GM12878 (cell line): ENCODE results near the gene ZBTB5. TPM values are rescaled to one million over a fixed set of nuclear protein-coding genes. Genes with fewer than 3 reads are reported as not detected.
A peak's percentile ranks its signal among the peaks of the same experiment; 100 is the strongest.

ENCODE experiments used
- BRCA1 ChIP-seq: IDR thresholded peaks from 2 replicates; pipeline ENCODE4 v1.6.1; 2011; ENCODE audit warnings: low read depth, low read length, improper control_type of control experiment
- EP300 ChIP-seq, 2 experiments: fragments of 150-350 bp in 1 of 2; IDR thresholded peaks; 2 replicates each; pipeline ENCODE4 v1.6.1; 2011 to 2012; ENCODE audit warnings: low read depth in 2 of 2, low read length in 2 of 2, borderline replicate concordance in 1 of 2, improper control_type of control experiment in 1 of 2, inconsistent platforms in 1 of 2; ENCODE audit not compliant: control insufficient read depth in 1 of 2
- EZH2 ChIP-seq: IDR thresholded peaks from 2 replicates; pipeline ENCODE4 v1.6.1; 2012; ENCODE audit warnings: low read depth, mild to moderate bottlenecking, control low read depth, inconsistent platforms, low read length, borderline replicate concordance; ENCODE audit not compliant: control insufficient read depth
- NFIC ChIP-seq: IDR thresholded peaks from 2 replicates; pipeline ENCODE4 v1.6.1; 2012; ENCODE audit warnings: low read depth, mild to moderate bottlenecking, inconsistent platforms, low read length, moderate library complexity
- NFXL1 ChIP-seq: fragments of 450-650 bp; IDR thresholded peaks from 2 replicates; pipeline ENCODE4 v1.6.1; 2017; ENCODE audit warnings: antibody characterized with exemption, mild to moderate bottlenecking, borderline replicate concordance
- NFYA ChIP-seq: IDR thresholded peaks from 2 replicates; pipeline ENCODE4 v1.6.1; 2011; ENCODE audit warnings: low read depth, mild to moderate bottlenecking, low read length, improper control_type of control experiment, borderline replicate concordance
- NR2F1 ChIP-seq: fragments of 450-650 bp; conservative IDR thresholded peaks from 2 replicates; pipeline ENCODE4 v1.6.1; 2017; ENCODE audit warnings: mild to moderate bottlenecking
- RAD21 ChIP-seq: IDR thresholded peaks from 2 replicates; pipeline ENCODE4 v1.6.1; 2011; ENCODE audit warnings: mild to moderate bottlenecking, low read depth, low read length, moderate library complexity; ENCODE audit not compliant: insufficient read depth
- TBL1XR1 ChIP-seq: IDR thresholded peaks from 2 replicates; pipeline ENCODE4 v1.6.1; 2012; ENCODE audit warnings: low read depth, low read length, improper control_type of control experiment
- TCF7 ChIP-seq: IDR thresholded peaks from 2 replicates; pipeline ENCODE4 v1.6.1; 2014; ENCODE audit warnings: antibody characterized with exemption, borderline replicate concordance
- ZBED1 ChIP-seq: IDR thresholded peaks from 2 replicates; pipeline ENCODE4 v1.6.1; 2016; ENCODE audit warnings: borderline replicate concordance
- polyA plus RNA-seq, 11 experiments: library from polyadenylated mRNA; depleted of rRNA in 4 of 11; unstranded in 6 of 11; stranded (reverse) in 5 of 11; fragments of >200 nt; fragmentation: Nextera tagmentation in 4 of 11; fragmentation: Illumina TruSeq in 1 of 11; extraction: Ambion mirVana in 4 of 11; extraction: Trizol in 1 of 11; gene quantifications; 1 replicate in 1 of 11; 2 replicates in 10 of 11; pipeline versions ENCODE4 v1.2.1 to v1.2.3, GENCODE V29; 2011 to 2016; ENCODE audit warnings: inconsistent platforms in 2 of 11, missing spikeins in 2 of 11, low read depth in 1 of 11
- total RNA-seq, 4 experiments: library from RNA; depleted of rRNA in 3 of 4; stranded (reverse); fragments of >200 nt in 3 of 4; fragmentation: Illumina TruSeq in 1 of 4; extraction: Trizol in 1 of 4; gene quantifications; 2 replicates each; pipeline versions ENCODE4 v1.2.1 to v1.2.3, GENCODE V29; 2013 to 2021
- TF ChIP-seq, protein P1 (sequence below): fragments of 450-650 bp; IDR thresholded peaks from 2 replicates; pipeline ENCODE4 v1.6.1; 2016; ENCODE audit warnings: mild to moderate bottlenecking
- TF ChIP-seq, protein P2 (sequence below): fragments of 450-650 bp; IDR thresholded peaks from 2 replicates; pipeline ENCODE4 v1.6.1; 2017; ENCODE audit warnings: mild to moderate bottlenecking, moderate library complexity
- TF ChIP-seq, protein P3 (sequence below): fragments of 450-650 bp; conservative IDR thresholded peaks from 2 replicates; pipeline ENCODE4 v1.6.1; 2017; ENCODE audit warnings: mild to moderate bottlenecking, moderate library complexity
- TF ChIP-seq, protein P4 (sequence below): fragments of 450-650 bp; IDR thresholded peaks from 2 replicates; pipeline ENCODE4 v1.6.1; 2016; ENCODE audit warnings: mild to moderate bottlenecking, moderate library complexity, borderline replicate concordance

ZBTB5 gene
- total and polyA plus RNA-seq, 10 of the 15 experiments (the other 5 are each of a cell fraction or from before 2014, with no cell fraction given): 1.4 to 32.5 (median 12.1) TPM

DNA sequence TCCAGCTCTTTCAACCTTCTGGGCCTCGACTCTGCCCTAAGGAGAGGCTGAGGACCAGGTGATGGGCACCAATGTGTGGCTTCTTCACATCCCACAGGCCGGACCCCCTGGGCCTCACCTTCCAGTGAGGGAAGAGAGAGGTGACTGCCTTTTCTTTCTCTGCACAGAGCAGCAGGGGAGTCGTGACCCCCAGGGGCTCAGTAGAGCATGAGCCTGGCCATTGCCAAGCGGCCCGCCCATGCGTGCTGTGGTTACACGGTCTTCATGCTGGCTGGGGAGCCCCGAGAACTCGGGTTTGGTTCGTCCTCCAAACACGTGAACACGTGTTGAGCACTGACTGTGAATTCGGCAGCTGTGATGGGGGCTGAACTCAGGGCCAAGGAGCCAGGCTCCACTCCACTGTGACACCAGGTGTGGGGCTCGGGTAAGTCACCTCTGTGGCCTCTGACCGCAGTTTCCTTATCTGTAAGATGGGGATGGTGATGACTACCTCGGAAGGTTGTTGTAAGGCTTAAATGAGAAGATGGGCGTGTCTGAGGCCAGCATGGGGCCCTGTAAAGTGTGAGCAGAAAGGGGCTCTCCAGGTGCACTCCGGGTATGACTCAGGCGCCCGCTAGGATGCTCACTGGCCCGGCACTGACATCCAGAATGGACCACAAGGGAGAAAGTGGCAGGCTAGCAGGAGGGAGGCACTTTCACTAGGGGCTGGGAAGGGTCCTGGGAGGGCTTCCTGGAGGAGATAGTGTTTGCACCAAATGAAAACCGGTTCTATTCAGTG lies 56.1 kb downstream of the ZBTB5 start (continued):
- no peak for TF ChIP-seq TCF7
- TF ChIP-seq EZH2: no peak
- TF ChIP-seq, protein P1, sequence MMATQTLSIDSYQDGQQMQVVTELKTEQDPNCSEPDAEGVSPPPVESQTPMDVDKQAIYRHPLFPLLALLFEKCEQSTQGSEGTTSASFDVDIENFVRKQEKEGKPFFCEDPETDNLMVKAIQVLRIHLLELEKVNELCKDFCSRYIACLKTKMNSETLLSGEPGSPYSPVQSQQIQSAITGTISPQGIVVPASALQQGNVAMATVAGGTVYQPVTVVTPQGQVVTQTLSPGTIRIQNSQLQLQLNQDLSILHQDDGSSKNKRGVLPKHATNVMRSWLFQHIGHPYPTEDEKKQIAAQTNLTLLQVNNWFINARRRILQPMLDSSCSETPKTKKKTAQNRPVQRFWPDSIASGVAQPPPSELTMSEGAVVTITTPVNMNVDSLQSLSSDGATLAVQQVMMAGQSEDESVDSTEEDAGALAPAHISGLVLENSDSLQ: peak; percentile 80
- TF ChIP-seq NFIC: no peak
- TF ChIP-seq NR2F1: peak; percentile 100
- peak; percentile 98 for TF ChIP-seq ZBED1
- TF ChIP-seq NFXL1: no peak
- TF ChIP-seq, protein P2, sequence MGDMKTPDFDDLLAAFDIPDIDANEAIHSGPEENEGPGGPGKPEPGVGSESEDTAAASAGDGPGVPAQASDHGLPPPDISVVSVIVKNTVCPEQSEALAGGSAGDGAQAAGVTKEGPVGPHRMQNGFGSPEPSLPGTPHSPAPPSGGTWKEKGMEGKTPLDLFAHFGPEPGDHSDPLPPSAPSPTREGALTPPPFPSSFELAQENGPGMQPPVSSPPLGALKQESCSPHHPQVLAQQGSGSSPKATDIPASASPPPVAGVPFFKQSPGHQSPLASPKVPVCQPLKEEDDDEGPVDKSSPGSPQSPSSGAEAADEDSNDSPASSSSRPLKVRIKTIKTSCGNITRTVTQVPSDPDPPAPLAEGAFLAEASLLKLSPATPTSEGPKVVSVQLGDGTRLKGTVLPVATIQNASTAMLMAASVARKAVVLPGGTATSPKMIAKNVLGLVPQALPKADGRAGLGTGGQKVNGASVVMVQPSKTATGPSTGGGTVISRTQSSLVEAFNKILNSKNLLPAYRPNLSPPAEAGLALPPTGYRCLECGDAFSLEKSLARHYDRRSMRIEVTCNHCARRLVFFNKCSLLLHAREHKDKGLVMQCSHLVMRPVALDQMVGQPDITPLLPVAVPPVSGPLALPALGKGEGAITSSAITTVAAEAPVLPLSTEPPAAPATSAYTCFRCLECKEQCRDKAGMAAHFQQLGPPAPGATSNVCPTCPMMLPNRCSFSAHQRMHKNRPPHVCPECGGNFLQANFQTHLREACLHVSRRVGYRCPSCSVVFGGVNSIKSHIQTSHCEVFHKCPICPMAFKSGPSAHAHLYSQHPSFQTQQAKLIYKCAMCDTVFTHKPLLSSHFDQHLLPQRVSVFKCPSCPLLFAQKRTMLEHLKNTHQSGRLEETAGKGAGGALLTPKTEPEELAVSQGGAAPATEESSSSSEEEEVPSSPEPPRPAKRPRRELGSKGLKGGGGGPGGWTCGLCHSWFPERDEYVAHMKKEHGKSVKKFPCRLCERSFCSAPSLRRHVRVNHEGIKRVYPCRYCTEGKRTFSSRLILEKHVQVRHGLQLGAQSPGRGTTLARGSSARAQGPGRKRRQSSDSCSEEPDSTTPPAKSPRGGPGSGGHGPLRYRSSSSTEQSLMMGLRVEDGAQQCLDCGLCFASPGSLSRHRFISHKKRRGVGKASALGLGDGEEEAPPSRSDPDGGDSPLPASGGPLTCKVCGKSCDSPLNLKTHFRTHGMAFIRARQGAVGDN: peak; percentile 100
- no peak for TF ChIP-seq RAD21
- TF ChIP-seq, protein P3, sequence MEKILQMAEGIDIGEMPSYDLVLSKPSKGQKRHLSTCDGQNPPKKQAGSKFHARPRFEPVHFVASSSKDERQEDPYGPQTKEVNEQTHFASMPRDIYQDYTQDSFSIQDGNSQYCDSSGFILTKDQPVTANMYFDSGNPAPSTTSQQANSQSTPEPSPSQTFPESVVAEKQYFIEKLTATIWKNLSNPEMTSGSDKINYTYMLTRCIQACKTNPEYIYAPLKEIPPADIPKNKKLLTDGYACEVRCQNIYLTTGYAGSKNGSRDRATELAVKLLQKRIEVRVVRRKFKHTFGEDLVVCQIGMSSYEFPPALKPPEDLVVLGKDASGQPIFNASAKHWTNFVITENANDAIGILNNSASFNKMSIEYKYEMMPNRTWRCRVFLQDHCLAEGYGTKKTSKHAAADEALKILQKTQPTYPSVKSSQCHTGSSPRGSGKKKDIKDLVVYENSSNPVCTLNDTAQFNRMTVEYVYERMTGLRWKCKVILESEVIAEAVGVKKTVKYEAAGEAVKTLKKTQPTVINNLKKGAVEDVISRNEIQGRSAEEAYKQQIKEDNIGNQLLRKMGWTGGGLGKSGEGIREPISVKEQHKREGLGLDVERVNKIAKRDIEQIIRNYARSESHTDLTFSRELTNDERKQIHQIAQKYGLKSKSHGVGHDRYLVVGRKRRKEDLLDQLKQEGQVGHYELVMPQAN: 0 out of 2 replicates have a peak, but pooled peaks have one; percentile 64
- TF ChIP-seq EP300 (IDR thresholded peaks at IDR 0.05; ENCODE audit: borderline replicate concordance in 1 of 2, control insufficient read depth in 1 of 2, low read depth in 2 of 2, low read length in 2 of 2): peak; percentile 98 to 99
- TF ChIP-seq, protein P4, sequence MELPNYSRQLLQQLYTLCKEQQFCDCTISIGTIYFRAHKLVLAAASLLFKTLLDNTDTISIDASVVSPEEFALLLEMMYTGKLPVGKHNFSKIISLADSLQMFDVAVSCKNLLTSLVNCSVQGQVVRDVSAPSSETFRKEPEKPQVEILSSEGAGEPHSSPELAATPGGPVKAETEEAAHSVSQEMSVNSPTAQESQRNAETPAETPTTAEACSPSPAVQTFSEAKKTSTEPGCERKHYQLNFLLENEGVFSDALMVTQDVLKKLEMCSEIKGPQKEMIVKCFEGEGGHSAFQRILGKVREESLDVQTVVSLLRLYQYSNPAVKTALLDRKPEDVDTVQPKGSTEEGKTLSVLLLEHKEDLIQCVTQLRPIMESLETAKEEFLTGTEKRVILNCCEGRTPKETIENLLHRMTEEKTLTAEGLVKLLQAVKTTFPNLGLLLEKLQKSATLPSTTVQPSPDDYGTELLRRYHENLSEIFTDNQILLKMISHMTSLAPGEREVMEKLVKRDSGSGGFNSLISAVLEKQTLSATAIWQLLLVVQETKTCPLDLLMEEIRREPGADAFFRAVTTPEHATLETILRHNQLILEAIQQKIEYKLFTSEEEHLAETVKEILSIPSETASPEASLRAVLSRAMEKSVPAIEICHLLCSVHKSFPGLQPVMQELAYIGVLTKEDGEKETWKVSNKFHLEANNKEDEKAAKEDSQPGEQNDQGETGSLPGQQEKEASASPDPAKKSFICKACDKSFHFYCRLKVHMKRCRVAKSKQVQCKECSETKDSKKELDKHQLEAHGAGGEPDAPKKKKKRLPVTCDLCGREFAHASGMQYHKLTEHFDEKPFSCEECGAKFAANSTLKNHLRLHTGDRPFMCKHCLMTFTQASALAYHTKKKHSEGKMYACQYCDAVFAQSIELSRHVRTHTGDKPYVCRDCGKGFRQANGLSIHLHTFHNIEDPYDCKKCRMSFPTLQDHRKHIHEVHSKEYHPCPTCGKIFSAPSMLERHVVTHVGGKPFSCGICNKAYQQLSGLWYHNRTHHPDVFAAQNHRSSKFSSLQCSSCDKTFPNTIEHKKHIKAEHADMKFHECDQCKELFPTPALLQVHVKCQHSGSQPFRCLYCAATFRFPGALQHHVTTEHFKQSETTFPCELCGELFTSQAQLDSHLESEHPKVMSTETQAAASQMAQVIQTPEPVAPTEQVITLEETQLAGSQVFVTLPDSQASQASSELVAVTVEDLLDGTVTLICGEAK: peak; percentile 64; the same call in 1 of the 2 replicates
- no peak for TF ChIP-seq NFYA
- no peak for TF ChIP-seq BRCA1
- TF ChIP-seq TBL1XR1: peak; percentile 99
